Type B pancreatic cell (in vitro differentiated cells): Measurements from ENCODE around the gene ATG5. TPM values are rescaled to one million over a fixed set of nuclear protein-coding genes. Genes with fewer than 3 reads are reported as not detected.
A peak's percentile ranks its signal among the peaks of the same experiment; 100 is the strongest.

Experiments used
- DNase-seq: peaks from one replicate; pipeline ENCODE4 v3.0.0; 2021; ENCODE audit warnings: mixed read lengths; ENCODE audit not compliant: unreplicated experiment; ENCODE audit errors: extremely low spot score
- H3K27ac Mint-ChIP-seq: 2 replicates; pipeline ENCODE4 v1.8.0; 2021; ENCODE audit warnings: mild to moderate bottlenecking, mixed read lengths
- H3K27me3 Mint-ChIP-seq: 2 replicates; pipeline ENCODE4 v1.8.0; 2021; ENCODE audit warnings: mixed read lengths
- H3K36me3 Mint-ChIP-seq: 2 replicates; pipeline ENCODE4 v1.8.0; 2021; ENCODE audit warnings: mixed read lengths
- H3K4me1 Mint-ChIP-seq: one replicate; pipeline ENCODE4 v1.8.0; 2021; ENCODE audit warnings: mixed read lengths; ENCODE audit not compliant: unreplicated experiment
- H3K4me3 Mint-ChIP-seq: 2 replicates; pipeline ENCODE4 v1.8.0; 2021; ENCODE audit warnings: mild to moderate bottlenecking, mixed read lengths
- H3K9me3 Mint-ChIP-seq: 2 replicates; pipeline ENCODE4 v1.8.0; 2021; ENCODE audit warnings: mixed read lengths
- total RNA-seq: library from RNA; stranded (reverse); gene quantifications from 2 replicates; pipeline ENCODE4 v1.2.1, GENCODE V29; 2021; ENCODE audit warnings: low replicate concordance
- TF ChIP-seq, protein P1 (sequence below): fragments of 200-600 bp; sonication (generic); conservative IDR thresholded peaks from 2 replicates; pipeline ENCODE4 v1.5.0; 2021; ENCODE audit warnings: antibody characterized with exemption, mild to moderate bottlenecking

ATG5 gene
- total RNA-seq, 1 donor from 2014 or later = 27.8 TPM

DNA sequence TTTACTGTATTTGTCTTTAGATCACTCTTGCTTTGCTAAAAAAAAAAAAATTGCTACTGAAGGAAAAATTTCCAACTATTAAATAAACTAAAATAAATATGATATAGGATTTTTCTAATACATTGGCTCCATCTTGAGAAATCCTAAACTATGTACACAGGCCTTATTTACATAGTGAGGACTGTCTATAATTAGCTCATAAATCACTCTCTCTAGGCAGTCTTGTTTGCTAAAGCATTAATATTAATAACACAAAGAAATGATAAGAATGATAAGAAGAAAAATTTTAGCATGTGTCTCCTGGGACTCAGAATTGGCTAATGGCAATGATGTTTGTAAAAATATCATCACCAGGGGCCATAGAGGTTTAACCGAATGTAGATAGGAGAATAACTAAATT lies 21.7 kb upstream of the ATG5 start:
- no peak overlapping the region for H3K27ac Mint-ChIP-seq
- H3K36me3 Mint-ChIP-seq = no peaks in the 10 kb centered on the region
- H3K9me3 Mint-ChIP-seq = no peaks in the 10 kb centered on the region
- H3K27me3 Mint-ChIP-seq = no peaks in the 10 kb centered on the region
- H3K4me3 Mint-ChIP-seq = no peak overlapping the region
- no peak for DNase-seq
- no peaks in the 10 kb centered on the region for H3K4me1 Mint-ChIP-seq
- TF ChIP-seq, protein P1, sequence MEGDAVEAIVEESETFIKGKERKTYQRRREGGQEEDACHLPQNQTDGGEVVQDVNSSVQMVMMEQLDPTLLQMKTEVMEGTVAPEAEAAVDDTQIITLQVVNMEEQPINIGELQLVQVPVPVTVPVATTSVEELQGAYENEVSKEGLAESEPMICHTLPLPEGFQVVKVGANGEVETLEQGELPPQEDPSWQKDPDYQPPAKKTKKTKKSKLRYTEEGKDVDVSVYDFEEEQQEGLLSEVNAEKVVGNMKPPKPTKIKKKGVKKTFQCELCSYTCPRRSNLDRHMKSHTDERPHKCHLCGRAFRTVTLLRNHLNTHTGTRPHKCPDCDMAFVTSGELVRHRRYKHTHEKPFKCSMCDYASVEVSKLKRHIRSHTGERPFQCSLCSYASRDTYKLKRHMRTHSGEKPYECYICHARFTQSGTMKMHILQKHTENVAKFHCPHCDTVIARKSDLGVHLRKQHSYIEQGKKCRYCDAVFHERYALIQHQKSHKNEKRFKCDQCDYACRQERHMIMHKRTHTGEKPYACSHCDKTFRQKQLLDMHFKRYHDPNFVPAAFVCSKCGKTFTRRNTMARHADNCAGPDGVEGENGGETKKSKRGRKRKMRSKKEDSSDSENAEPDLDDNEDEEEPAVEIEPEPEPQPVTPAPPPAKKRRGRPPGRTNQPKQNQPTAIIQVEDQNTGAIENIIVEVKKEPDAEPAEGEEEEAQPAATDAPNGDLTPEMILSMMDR = no peak

- Mint-ChIP-seq H3K36me3 (no peaks in the 10 kb centered on the region), H3K27ac (no peak overlapping the region), H3K27me3 (peaks cover 7% of the 10 kb centered on the region), H3K4me1 (peaks cover 6% of the 10 kb centered on the region), H3K9me3 (no peaks in the 10 kb centered on the region), H3K4me3 (no peak overlapping the region)
- TF ChIP-seq, protein P1 = peak; percentile 86
- DNase-seq = no peak
Observed at GRCh38 chr6:106339334-106340029, 13.9 kb upstream of the ATG5 start.

GRCh38 chr6:106334646-106335448 lies 9.3 kb upstream of the ATG5 start:
- Mint-ChIP-seq H3K4me3 (no peak overlapping the region), H3K36me3 (no peaks in the 10 kb centered on the region), H3K4me1 (peaks cover 6% of the 10 kb centered on the region), H3K27me3 (peaks cover 11% of the 10 kb centered on the region), H3K27ac (no peak overlapping the region), H3K9me3 (no peaks in the 10 kb centered on the region)
- TF ChIP-seq, protein P1 = peak; percentile 86
- DNase-seq = no peak

DNA sequence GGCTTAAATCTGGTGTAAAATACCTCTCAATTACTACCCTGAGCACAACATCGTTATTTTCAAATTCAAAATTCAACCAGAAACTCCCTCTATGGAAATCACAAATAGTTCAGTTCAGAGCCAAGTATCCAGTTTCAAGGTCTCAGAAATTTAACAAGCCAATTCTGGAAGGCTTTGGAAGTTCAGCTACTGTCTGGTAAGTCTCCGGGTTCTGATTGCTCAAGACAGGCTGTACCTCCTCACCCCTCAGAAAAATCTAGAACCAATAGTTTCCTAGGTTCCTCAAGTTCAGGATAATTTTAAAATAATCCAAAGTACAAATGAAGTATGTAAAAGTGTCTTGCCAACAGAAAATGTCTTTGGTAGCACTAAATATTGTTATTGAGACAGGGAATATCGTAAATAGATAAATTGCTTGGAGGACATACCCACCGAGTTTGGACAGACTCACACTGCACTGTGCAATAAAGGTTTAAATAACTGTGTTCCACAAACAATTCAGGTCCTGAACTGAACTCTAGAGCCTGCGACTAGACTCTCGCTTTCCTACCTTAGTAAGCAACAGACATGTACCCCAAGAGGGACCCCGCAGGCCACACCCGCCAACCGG lies 729 bp downstream of the ATG5 start:
- H3K9me3 Mint-ChIP-seq = peaks cover 4% of the 10 kb centered on the region
- DNase-seq = no peak
- TF ChIP-seq, protein P1 = no peak
- H3K36me3 Mint-ChIP-seq = peaks cover 16% of the 10 kb centered on the region
- peak overlapping the region; percentile 98 for H3K4me3 Mint-ChIP-seq
- peaks cover 31% of the 10 kb centered on the region for H3K4me1 Mint-ChIP-seq
- H3K27ac Mint-ChIP-seq = peak overlapping the region; percentile 98
- peaks cover 15% of the 10 kb centered on the region for H3K27me3 Mint-ChIP-seq

GRCh38 chr6:106321940-106322339 lies 3.6 kb downstream of the ATG5 start:
- H3K27me3 Mint-ChIP-seq = peaks cover 2% of the 10 kb centered on the region
- DNase-seq = no peak
- H3K27ac Mint-ChIP-seq = no peak overlapping the region
- H3K4me1 Mint-ChIP-seq = peaks cover 35% of the 10 kb centered on the region
- TF ChIP-seq, protein P1 = no peak
- H3K4me3 Mint-ChIP-seq = peak overlapping the region; percentile 16
- peaks cover 4% of the 10 kb centered on the region for H3K9me3 Mint-ChIP-seq
- peaks cover 16% of the 10 kb centered on the region for H3K36me3 Mint-ChIP-seq
